C1 segment of cervical spinal cord (tissue), 14 donors: ENCODE results near the gene ZNF688.
"Not testable (repeated sequence)": the region's sequence is repeated elsewhere in the genome, so short reads cannot be mapped to it uniquely, and the experiment has no call there.

Experiments used
- DNase-seq, 14 donors: peaks; one replicate each; lab custom pipeline; 2025; lab: John Stamatoyannopoulos, UW

ZNF688 gene

GRCh38 chr16:30535106-30535776 is 36.3 kb downstream of the ZNF688 start:
- DNase-seq, result peak in 1 of 14 donors; percentile 50

- DNase-seq, result peak; percentile 38 to 96 (median 92)
Observed at GRCh38 chr16:30534368-30535105, 37.0 kb downstream of the ZNF688 start, which contains the start of gene ZNF747. TSS of gene ZNF747 (minus strand) at chr16:30534858. CDS start at chr16:30534679, 179 bp downstream.

GRCh38 chr16:30533748-30534367 is 37.7 kb downstream of the ZNF688 start:
- no peak for DNase-seq

- DNase-seq, result no peak
Observed at GRCh38 chr16:30533146-30533522, 38.4 kb downstream of the ZNF688 start.

GRCh38 chr16:30532285-30533145 is 39.0 kb downstream of the ZNF688 start:
- no peak for DNase-seq

GRCh38 chr16:30530163-30531037 is 41.1 kb downstream of the ZNF688 start:
- no peak for DNase-seq

- no peak for DNase-seq
Observed at GRCh38 chr16:30528799-30529457, 42.6 kb downstream of the ZNF688 start.

GRCh38 chr16:30527635-30528178 is 43.8 kb downstream of the ZNF688 start:
- DNase-seq, result peak in 1 of 14 donors; percentile 60

- DNase-seq, result peak; percentile 86 to 99 (median 97)
Observed at GRCh38 chr16:30526823-30527634, 44.5 kb downstream of the ZNF688 start.

GRCh38 chr16:30526137-30526822 is 45.2 kb downstream of the ZNF688 start, which contains the start of gene ZNF768:
TSS of gene ZNF768 (minus strand) at chr16:30526566. CDS start at chr16:30526413, 153 bp downstream.
- DNase-seq, result peak in 10 of 14 donors; percentile 60 to 92 (median 76)

GRCh38 chr16:30525844-30526136 is 45.7 kb downstream of the ZNF688 start:
- DNase-seq, result no peak

GRCh38 chr16:30524575-30525568 is 46.6 kb downstream of the ZNF688 start:
- no peak for DNase-seq

- DNase-seq, result no peak
Observed at GRCh38 chr16:30523768-30524574, 47.5 kb downstream of the ZNF688 start.

GRCh38 chr16:30522702-30523463 is 48.6 kb downstream of the ZNF688 start:
- not testable (repeated sequence) for DNase-seq

GRCh38 chr16:30521873-30522641 is 49.5 kb downstream of the ZNF688 start:
- no peak for DNase-seq
